Caki2 (cell line): ENCODE measurements around the gene CFAP74. TPM values are rescaled to one million over a fixed set of nuclear protein-coding genes. Genes with fewer than 3 reads are reported as not detected.

Experiments
- DNase-seq: peaks from one replicate; pipeline ENCODE4 v3.0.0-alpha.2; 2015; ENCODE audit warnings: low read depth
- in situ Hi-C: cut with HindIII; loops from 2 replicates; pipeline ENCODE4 v1.10.0; 2016; ENCODE audit warnings: low sequenced_read_pairs, low pct_unique_long_range_greater_than_20kb, mixed read lengths
- total RNA-seq: library from RNA; depleted of rRNA; stranded (reverse); fragments of >200 nt; shearing (Covaris generic); gene quantifications from 2 replicates; pipeline ENCODE4 v1.2.3, GENCODE V29; 2014; ENCODE audit warnings: low replicate concordance

The CFAP74 gene
- total RNA-seq, 1 experiment from 2014 or later, result not detected

DNA sequence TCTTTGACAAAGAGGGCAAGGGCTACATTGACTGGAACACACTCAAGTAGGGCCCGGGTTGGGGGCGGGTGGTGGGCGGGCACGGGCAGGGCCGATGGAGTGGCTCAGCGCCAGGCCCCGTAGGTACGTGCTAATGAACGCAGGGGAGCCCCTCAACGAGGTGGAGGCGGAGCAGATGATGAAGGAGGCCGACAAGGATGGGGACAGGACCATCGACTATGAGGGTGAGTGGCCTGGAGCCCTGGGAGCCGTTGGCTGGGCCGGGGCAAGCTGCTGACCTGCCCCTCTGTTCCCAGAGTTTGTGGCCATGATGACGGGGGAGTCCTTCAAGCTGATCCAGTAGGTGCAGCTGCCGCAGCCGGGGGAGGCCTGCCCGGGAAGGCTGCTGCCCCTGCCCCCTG is 86.7 kb downstream of the CFAP74 start:
- in situ Hi-C loops, result no loop called here
- DNase-seq, result no peak

DNA sequence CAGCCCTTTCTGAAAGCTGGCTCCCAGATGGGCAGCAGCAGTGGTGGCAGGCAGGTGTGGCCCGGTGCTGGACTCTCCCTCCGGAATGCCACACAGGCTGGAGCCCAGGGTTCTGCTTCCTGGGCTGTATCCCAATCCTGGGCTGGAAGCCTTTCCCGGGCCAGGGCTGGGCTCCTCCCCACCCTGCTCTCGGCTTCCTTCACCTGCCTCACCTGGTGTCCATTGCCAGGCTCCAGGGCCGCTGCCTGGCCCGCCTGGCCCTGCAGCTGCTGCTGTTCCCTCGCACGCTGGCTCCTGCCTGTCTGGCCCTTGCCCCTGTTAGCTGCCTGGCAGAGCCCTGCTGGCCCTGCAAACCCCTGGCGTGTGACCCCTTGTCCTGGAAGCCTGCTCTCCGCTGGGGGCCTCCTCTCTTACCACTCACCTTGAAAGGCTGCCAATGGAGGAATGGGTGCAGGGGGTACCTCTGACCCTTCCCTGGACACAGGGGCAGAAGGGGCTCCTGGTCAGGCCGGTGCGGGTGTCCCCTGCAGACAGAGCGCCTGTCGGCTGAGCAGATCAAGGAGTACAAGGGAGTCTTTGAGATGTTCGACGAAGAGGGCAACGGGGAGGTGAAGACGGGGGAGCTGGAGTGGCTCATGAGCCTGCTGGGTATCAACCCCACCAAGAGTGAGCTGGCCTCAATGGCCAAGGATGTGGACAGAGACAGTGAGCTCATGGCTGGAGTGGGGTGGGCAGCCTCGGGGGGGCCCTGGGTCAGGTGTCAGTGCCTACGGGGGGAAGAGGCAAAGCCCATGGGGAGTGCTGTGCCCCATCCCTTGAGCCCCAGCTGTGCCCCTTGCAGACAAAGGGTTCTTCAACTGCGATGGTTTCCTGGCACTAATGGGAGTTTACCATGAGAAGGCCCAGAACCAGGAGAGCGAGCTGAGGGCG is 87.4 kb downstream of the CFAP74 start:
- in situ Hi-C loops, result no loop called here
- no peak for DNase-seq

DNA sequence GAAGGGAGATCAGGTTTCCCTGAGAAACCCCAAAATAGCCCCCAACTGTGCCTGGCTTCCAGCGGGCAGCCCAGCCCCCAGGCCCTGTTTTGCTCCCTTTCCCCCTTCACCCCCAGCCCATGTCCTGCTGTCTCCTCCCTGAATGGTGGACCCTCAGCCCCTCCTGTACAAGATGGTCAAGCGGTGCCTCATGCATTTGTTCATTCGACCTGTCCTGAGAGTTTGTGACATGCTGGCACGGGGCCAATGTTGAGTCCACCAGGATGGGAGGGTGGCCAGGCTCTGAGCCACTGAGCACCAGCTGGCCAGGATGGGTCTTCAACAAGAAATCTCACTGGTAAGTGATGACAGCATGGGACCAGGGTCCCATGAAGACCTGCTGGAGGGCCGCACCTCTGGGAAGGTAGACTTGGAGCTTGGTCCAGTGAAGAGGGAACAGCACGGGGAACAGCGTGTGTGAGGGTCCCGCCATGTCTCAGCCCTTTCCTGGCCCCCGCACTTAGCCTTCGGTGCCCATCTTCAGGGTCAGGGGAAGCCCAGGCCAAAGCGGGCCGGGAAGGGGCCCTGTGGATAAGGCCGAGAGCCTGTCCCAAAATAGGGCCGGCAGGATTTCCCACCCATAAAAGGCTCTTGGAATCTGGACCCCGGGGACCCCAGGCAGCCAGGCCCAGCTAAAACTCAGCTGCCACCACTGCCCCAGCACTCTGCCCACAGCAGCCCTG is 88.5 kb downstream of the CFAP74 start, which contains the start of gene CALML6:
Gene CALML6, plus strand, starts transcription at position 290 of the 722 bp plus-strand sequence. Its CDS starts 21 bp downstream, at position 311.
- in situ Hi-C loops, result no loop called here
- DNase-seq, result no peak

DNA sequence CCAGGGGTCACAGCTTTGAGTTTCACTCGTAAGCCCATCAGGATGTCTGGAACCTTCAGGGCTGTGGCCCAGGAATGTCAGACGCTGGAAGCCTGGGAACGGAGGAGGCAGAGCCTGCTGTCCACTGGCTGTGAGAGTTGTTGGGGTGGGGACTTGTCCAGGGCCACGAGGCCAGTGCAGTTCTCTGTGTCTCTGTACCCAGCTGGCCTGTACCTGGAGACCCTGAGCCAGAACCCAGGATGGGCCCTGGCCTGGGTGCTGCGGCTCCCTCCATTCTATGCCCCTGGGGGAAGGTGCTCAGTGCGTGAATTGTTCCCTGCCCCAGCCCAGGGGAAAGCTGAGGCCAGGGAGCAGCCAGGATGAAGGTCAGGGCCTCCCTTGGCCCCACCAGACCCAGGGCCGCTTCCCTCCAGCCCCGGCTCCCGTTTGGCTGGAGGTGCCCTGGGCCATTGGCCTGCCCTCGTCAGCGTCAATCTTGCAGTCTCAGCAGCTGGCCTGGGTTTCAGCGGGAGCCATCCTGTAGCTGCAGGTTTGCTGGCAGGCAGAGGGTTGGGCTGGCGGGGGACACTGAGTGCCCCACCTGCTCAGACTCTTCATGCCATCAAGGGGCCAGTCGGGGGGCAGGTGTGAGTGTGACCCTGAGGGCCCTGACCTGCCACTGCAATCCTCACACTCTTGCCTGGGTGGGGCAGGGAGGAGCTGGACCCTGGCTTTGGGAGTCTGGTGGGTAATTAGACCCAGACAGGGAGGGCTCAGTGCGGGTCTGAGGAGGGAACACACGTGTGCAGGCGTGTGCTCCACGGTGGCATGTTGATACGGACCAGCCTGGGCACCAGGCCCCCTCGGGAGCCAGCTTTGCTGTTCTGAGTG is 89.2 kb downstream of the CFAP74 start:
- DNase-seq, result no peak
- in situ Hi-C loops, result no loop called here

DNA sequence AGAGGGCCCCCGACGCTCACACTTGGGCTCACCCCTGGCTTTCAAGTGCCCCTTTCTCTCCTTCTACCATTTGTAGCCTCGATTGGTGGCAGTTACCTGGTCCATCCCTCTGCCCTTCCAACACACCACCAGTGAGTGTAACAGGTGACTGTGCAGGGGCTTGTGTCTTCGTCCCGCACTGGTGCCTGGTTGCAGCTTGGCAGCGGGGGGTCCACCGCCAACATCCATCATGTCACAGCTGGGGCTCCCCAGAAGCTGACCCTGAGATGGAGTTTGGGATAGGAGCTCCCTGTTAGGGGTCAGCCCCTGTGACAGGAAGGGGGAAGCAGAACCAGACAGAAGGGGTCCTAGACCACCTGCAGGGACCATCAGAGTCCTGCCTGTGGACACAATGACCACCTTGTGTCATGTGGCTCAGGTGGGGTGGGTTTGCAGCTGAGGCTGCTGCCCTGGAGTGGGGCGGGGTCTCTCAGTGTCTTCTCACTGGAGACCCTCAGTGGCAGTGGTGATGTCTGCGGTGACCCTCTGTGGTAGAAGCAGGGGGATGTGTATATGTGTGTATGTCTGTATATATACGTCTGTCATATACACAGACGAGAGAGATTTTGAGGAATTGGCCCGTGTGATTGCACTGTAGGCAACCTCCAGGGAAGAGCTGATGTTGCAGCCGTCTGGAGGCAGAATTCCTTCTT is 92.1 kb downstream of the CFAP74 start:
- in situ Hi-C loops, result no loop called here
- no peak for DNase-seq

DNA sequence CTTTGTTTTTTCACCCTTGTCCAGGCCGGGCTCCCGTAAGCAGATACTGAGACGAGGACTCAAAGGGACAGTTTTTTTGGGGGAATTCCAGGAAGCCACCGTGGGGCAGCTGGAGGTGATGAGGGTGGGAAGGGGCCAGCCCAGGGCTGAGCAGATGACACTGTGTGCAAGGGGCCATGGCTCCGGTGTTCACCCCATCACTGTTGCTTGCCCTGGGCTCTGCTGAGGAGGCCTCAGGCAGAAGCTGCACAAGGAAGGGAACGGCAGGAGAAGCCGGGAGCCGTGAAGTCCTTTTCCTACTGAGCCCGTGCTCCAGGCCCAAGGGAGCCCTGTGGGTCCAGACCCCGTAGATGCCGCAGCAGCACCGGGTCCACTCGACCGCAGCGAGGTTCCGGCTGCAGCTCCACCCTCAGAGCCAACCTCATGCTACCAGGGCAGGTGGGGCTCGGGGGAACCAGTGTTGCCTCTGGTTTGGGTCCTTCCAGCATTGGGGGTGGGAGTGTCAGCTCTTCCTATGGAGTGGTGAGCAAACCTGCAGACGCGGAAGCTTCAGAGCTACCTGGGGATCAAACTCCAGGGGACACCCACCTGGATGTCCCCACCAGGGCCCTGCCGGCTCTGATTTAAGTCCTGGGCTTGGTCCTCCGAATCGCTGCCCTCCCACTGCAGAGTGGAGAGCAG is 92.8 kb downstream of the CFAP74 start:
- no peak for DNase-seq
- in situ Hi-C loops, result no loop called here

DNA sequence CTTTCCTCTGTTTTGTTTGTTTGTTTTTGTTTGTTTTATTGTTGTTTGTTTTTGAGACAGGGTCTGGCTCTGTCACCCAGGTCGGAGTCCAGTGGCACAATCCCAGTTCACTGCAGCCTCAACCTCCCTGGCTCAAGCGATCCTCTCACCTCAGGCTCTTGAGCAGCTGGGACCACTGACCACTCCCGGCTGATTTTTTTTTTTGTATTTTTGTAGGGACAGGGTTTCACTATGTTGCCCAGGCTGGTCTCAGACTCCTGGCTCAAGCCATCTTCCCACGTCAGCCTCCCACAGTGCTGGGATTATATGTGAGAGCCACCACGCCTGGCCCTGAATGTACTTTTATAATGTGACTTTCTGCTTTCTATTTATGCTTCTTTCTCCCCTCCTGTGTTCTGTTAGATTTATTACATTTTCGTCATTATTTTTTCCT is 93.5 kb downstream of the CFAP74 start:
- in situ Hi-C loops, result no loop called here
- no peak for DNase-seq

DNA sequence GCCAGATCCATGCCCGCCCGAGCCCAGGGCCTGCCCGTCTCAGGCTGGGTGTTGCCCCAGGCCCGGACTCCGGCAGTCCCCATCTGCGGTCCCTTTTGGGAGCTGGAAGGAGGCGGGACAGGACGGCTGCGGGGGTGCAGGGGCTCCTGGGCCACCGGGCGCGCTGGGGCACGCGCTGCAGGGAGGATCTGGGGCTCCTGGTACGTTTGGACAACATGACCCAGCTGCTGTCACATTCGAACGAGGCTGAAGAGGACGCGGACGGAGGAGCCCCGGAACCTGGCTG is 95.1 kb downstream of the CFAP74 start:
- in situ Hi-C loops, result no loop called here

DNA sequence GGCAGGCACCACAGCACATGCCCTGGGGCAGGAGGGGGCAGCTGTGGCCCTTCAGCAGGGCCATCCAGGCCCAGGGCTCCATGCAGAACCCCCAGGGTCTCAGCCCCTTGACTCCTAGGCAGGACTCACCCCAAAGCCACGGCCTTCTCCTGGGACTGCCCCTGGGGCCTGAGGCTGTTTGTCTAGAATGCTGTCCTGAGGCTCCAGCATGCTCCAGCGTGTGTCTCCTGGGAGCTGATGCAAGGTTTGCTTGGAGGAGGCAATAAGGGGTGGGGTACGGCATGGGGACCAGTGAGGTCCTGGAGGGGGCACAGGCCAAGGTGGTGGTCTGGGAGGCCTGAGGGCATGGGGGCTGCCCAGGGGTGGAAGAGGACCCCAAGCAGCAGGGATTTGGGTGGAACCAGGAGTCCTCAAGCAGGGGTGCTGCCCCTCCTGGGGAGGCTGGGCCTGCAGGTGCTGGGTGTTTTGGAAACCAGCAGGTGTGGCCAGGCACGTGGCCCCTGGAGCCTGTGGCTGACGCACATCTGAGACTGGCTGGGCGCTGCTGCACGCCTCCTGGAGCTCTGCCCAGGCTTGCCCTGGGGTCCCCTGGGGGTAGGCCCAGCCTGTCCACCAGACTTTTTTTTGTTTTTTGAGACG is 96.4 kb downstream of the CFAP74 start:
- DNase-seq, result no peak
- in situ Hi-C loops, result no loop called here

More for the DNA sequence above, 95.1 kb downstream of the CFAP74 start:
- DNase-seq, result no peak

DNA sequence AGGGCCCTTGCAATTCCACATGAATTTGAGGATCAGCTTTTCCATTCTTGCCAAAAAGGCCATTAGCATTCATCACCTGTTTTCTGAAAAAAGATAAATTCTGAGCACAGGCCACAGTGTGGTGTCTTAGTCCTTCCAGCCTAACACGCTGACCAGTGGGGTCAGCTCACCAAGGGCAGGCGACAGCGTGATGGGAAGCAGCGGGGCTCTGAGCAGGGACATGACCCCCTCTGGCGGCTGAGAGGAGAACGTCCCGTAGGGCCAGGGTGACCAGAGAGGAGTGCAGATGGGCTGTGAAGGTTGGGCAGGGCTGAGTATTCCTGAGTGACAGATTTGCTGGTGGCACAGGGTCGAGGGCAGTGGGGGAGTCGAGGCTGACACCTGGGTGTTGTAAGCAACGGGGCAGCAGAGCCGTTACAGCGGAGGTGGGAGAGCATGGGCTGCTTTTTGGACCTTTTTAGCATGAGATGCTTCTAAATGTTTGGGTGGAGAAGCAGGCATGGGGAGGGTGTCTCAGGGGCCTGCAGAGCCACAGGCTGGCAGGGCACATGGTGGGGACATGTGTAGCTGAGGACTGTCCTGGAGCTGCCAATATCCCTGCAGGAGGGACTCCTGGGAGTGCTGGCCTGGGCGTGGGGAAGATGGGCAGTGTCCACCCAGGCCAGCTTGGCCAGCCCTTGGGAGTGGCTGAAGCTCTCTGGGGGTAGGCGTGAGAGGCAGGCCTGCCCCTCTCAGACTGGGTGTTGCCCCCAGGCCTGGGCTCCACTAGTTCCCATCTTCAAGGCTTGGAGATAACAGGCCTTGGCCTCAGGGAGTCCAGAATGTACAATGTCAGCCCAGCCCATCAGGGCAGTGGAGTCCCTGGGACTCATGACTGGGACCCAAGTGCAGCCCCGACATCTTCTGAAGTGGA is 97.1 kb downstream of the CFAP74 start:
- peak; percentile 74 for DNase-seq
- in situ Hi-C loops, result no loop called here

DNA sequence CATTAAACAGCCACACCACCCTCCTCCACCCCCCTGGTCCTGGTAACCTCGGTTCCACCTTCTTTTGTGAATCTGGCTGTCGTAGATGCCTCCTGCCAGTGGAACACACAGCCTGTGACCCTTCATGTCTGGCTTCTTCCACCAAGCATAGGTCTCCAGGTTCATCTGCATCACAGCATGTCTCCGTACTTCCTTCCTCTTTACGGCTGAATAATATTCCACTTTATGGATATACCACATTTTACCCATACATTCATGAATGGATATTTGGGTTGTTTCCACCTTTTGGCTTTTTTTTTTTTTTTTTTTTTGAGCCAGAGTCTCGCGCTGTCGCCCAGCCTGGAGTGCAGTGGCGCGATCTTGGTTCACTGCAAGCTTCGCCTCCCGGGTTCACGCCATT is 100.4 kb downstream of the CFAP74 start:
- in situ Hi-C loops, result no loop called here

DNA sequence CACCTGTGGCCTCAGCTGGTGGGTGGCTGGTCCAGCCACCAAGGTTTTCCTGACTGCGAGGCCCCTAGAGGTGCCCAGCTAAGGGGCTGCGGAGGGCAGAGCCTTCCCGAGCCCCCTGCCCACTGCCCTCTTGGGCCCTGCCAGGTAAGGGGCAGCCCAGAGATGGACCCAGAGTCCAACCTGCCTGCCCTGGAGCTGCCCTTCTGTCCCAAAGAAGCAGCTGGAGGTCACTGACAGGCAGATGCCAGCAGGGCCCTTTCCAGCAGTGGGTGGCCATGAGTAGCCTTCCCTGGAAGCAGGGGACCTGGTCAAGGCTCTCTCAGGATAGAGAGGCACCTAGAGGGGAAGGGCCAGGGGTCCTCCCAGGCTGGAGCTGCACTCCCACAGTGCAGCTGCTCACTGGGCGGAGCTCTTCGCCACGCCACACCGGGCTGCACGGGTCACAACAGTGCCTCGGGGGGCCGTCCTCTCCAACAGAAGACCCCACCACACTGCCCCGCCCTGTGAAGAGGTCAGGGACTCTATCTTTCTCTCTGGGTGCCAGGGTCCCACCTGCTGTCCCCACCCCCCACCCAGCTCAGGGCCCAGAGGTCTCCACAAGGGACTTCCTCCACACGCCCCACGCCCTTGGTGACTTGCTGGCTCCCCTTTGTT is 101.8 kb downstream of the CFAP74 start:
- DNase-seq, result no peak
- in situ Hi-C loops, result no loop called here

More for the DNA sequence above, 100.4 kb downstream of the CFAP74 start:
- DNase-seq, result no peak

DNA sequence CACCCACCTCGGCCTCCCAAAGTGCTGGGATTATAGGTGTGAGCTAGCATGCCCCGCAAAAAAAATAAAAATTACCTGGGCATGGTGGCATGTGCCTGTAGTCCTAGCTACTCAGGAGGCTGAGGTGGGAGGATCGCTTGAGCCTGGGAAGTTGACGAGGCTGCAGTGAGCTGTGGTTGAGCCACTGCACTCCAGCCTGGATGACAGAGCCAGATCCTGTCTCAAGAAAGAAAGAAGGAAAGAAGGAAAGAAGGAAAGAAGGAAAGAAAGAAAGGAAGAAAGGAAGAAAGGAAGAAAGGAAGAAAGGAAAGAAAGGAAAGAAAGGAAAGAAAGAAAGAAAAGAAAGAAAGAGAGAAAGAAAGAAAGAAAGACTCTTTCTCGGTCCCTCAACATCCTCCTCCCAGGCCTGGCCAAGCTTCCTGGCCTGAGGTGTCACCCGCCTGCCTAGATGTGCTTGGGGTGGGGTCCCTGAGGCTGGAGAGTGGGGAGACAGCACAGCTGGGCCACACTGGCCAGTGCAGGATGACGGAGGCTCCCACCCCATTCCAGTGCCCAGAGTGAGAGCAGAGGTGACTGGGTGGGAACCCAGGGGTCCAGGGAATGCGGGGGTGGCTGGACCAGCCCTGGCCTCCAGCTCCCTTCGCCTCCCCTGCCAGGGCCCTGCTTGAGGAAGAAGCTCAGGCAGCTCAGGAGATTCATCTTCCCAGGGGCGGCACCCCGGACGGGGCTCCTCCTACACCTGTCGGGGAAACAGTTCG is 102.5 kb downstream of the CFAP74 start:
- in situ Hi-C loops, result no loop called here
- no peak for DNase-seq

DNA sequence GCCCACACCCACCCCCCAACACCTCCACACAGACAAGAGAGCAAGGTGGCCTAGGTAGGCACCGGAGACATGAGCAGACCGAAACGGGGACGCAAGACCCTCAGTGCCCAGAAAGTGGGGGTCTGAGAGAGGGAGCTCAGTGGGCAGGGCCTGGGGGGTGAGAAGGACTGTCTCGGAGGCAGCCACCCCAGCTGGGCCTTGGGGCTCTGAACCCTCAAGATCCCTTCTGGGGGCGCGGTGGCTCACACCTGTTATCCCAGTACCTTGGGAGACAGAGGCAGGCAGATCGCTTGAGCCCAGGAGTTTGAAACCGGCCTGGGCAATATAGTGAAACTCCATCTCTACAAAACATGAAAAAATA is 103.6 kb downstream of the CFAP74 start:
- in situ Hi-C loops, result no loop called here
- DNase-seq, result no peak

DNA sequence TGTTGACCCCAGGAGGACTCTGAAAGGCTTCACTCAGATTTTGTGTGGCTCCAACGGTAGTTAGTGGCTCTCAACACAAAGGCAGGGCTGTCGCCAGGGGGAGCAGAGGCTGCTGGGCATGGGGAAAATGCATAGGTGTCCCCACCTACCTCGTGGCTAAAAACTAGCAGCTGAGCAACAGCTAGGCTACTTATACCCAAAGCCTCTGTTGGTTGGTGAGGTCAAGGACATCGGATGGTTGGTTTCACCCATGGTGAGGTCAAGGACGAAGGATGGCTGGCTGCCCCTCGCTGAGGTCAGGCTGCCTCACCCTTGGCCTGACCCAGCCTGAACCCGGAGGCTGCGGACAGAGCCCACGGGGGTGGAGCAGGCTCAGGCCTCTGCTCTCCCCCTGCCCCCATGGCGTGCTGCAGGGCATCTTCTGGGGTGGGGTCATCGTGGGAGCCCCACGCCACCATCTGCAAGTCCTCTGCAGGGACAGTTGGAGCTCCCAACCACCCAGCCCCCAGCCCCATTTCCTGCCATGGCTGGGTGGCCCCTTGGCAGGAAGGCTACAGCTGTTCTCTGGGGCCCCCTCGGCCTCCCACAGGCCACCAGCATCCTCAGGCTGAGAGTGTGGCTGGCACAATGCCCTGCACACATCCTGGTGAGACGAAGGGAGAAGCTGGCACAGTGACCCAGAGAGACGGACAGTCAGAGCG is 104.2 kb downstream of the CFAP74 start:
- in situ Hi-C loops, result no loop called here
- no peak for DNase-seq
